ENCODE results near the gene LIMCH1. TPM values are rescaled to one million over a fixed set of nuclear protein-coding genes. Genes with fewer than 3 reads are reported as not detected.

Gene LIMCH1
- total RNA-seq, 4 donors from 2014 or later = 7.5 to 18.9 (median 10.7) TPM

GRCh38 chr4:41656106-41656505, 118.1 kb downstream of the LIMCH1 start:
- WGBS, 2 donors = 73 to 79% methylated on average over 3 of the region's 3 CpGs
- no peak for TF ChIP-seq POLR2A (IDR thresholded peaks at IDR 0.05)
- no peak for TF ChIP-seq CTCF (IDR thresholded peaks at IDR 0.05)
- H3K4me3 ChIP-seq (ENCODE audit: low read depth, poor library complexity, severe bottlenecking) = no peak overlapping the region
- no peak for DNase-seq (ENCODE audit: low spot score in 2 of 2)
- intact Hi-C loops (cut with DNase I; ENCODE audit: low total_unique reads) = no loop called here

GRCh38 chr4:41656572-41657520, 118.9 kb downstream of the LIMCH1 start:
- 39 to 41% methylated on average over 15 of the region's 15 CpGs for WGBS, 2 donors
- no peak for DNase-seq (ENCODE audit: low spot score in 2 of 2)

DNA sequence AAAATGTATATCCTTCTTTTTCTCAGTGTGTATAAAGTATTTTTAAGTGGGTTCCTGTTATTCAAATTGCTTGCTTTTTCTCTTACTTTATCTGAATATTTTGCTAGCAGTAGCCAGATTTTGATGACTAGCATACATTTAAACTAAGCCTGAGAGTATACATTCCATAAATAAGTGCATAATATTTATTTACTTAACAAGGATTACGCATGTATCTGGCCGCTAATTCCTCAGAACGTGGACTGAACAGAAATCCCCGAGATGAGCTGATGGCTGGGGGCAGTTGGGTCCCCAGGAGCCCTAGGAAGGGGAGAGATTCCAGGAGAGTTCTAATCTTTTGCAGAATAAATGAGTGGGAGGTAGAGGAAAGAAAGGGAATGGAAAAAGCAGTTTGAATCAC, 119.6 kb downstream of the LIMCH1 start:
- DNase-seq (ENCODE audit: low spot score in 2 of 2) = no peak
- TF ChIP-seq CTCF (IDR thresholded peaks at IDR 0.05) = no peak
- no peak for TF ChIP-seq POLR2A (IDR thresholded peaks at IDR 0.05)
- intact Hi-C loops (cut with DNase I; ENCODE audit: low total_unique reads) = no loop called here
- WGBS, 2 donors = 82 to 85% methylated on average over 4 of the region's 4 CpGs
- H3K4me3 ChIP-seq (ENCODE audit: low read depth, poor library complexity, severe bottlenecking) = no peak overlapping the region

More at GRCh38 chr4:41656572-41657520, 118.9 kb downstream of the LIMCH1 start:
- intact Hi-C loops (cut with DNase I; ENCODE audit: low total_unique reads) = no loop called here
- TF ChIP-seq POLR2A (IDR thresholded peaks at IDR 0.05) (no peak), CTCF (IDR thresholded peaks at IDR 0.05) (no peak)
- H3K4me3 ChIP-seq (ENCODE audit: low read depth, poor library complexity, severe bottlenecking) = no peak overlapping the region

DNA sequence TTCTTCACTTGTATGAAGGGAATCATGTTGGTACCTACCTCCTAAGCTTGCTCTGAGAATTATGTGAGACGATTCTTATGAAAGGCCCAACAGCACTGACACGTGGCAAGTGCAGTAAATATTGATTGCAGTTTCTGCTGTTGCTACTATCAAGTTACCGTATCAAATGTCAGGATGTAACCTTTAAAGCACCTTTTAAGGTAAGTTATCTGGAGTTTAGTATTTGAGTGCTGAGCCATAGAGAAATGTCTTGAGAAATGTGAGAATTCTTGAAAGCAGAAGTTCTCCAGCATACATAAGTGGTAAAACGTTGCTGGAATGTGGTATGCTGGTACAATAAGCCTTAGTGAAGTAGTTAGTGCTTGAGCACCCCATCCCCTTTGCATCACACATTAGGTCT, 120.2 kb downstream of the LIMCH1 start:
- intact Hi-C loops (cut with DNase I; ENCODE audit: low total_unique reads) = no loop called here
- no peak overlapping the region for H3K4me3 ChIP-seq (ENCODE audit: low read depth, poor library complexity, severe bottlenecking)
- DNase-seq (ENCODE audit: low spot score in 2 of 2) = no peak
- no peak for TF ChIP-seq POLR2A (IDR thresholded peaks at IDR 0.05)
- WGBS, 2 donors = 76 to 82% methylated on average over 4 of the region's 4 CpGs

DNA sequence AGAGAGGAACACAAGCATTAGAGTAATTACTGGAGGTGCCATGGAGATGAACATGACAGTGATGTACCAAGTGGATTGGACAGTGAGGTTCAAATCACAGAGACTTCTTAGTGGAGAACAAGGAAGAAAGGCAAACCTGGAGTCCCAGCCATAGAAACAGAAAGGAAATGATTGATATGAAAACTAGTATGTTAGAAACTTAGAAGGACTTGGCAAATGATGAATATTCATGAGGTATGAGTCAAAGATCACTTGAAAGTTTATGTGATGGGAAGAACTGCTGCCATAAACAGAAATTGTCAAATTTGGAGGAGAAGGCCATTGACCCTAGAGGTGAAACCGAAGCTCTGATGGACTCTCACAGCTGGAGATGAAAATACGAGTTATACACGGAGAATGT, 122.4 kb downstream of the LIMCH1 start:
- 91 to 97% methylated on average over 3 of the region's 3 CpGs for WGBS, 2 donors
- intact Hi-C loops (cut with DNase I; ENCODE audit: low total_unique reads) = loop anchor here (5.0 kb wide), 1 partner anchor 378 kb away; no protein-coding TSS in a partner anchor
- no peak overlapping the region for H3K4me3 ChIP-seq (ENCODE audit: low read depth, poor library complexity, severe bottlenecking)
- no peak for DNase-seq (ENCODE audit: low spot score in 2 of 2)
- TF ChIP-seq CTCF (IDR thresholded peaks at IDR 0.05) (no peak), POLR2A (IDR thresholded peaks at IDR 0.05) (no peak)

DNA sequence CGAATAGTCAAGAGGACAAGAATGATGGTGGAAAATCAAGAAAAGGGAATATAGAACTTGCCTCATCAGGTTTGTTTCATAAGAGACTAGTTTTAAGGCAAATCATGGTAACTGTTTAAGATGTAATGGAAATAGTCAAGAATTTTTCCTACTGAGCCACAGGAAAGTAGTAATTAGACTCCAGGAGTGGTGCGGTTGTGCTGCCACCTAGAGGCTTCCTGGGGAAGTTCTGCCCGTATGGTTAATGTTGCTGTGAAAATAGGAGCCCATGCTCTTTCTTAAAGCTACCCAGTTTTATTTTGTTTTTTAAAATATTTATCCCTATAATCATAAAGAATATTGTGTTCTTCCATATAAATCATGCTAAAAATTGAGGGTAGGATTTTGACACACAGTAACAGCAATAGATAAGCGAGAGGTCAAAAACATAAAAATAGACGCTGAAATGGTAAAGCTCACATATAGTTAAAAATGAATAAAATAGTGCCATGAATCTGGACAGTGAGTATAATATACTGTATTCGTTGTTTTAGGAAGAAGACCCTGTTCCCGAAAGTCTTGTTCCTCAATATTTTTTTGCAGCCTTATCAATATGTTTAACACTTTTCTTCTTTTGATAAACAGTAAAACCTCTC, 123.6 kb downstream of the LIMCH1 start:
- peak; percentile 37 to 89 for DNase-seq (ENCODE audit: low spot score in 2 of 2)
- H3K4me3 ChIP-seq (ENCODE audit: low read depth, poor library complexity, severe bottlenecking) = no peak overlapping the region
- TF ChIP-seq CTCF (IDR thresholded peaks at IDR 0.05) (no peak), POLR2A (IDR thresholded peaks at IDR 0.05) (no peak)
- WGBS, 2 donors = 54 to 56% methylated on average over 7 of the region's 7 CpGs
- intact Hi-C loops (cut with DNase I; ENCODE audit: low total_unique reads) = loop anchor here (5.0 kb wide), 1 partner anchor 379 kb away; no protein-coding TSS in a partner anchor
